NT2/D1 (cell line): ENCODE measurements around the gene SLIT1.

Source experiments
- SUZ12 ChIP-seq: IDR thresholded peaks from 2 replicates; pipeline ENCODE4 v1.6.1; 2011; ENCODE audit not compliant: insufficient read length, insufficient read depth; ENCODE audit errors: extremely low read depth
- ZNF274 ChIP-seq: IDR thresholded peaks from 2 replicates; pipeline ENCODE4 v1.6.1; 2011; ENCODE audit warnings: mild to moderate bottlenecking, low read depth, low read length

DNA sequence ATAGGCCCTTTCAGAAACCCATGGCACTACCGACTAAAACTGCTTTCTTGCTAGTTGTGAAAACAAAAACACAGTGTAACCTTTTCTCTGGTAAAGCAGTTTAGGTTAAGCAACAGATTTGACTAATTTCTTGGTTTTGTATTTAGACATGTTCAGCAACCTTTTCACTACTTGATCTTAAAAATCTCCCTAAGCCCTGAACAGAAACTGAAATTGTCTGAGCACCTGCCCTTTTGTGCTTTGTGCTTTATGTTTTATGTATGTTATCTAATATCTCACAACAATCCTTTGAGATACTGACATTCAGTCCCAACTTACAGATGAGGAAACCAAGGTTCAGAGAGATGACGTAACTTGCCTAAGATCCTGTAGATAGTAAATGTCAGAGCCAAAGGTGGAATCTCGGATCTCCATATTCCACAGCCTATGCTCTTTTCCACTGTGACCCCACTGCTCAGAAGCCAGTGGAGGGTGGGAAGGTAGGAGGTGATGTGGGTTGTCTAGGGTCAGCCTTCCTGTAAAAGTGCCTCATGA, 207.1 kb downstream of the SLIT1 start:
- no peak for TF ChIP-seq ZNF274
- no peak for TF ChIP-seq SUZ12
